GM03348 (cell line): ENCODE measurements around the gene AEBP1.

Experiments
- DNase-seq: peaks from one replicate; pipeline ENCODE4 v3.0.0; 2012; ENCODE audit warnings: low spot score

Gene AEBP1

GRCh38 chr7:44155191-44156185 lies 51.3 kb downstream of the AEBP1 start:
- no peak for DNase-seq

GRCh38 chr7:44156453-44157010 lies 52.4 kb downstream of the AEBP1 start:
- no peak for DNase-seq

- no peak for DNase-seq
Measured at GRCh38 chr7:44157116-44158080, 53.3 kb downstream of the AEBP1 start.

GRCh38 chr7:44158096-44158872 lies 54.1 kb downstream of the AEBP1 start:
- no peak for DNase-seq

- no peak for DNase-seq
Measured at GRCh38 chr7:44158873-44159631, 54.9 kb downstream of the AEBP1 start.

- no peak for DNase-seq
Measured at GRCh38 chr7:44159824-44160630, 55.9 kb downstream of the AEBP1 start.

- no peak for DNase-seq
Measured at GRCh38 chr7:44161371-44161770, 57.2 kb downstream of the AEBP1 start.

GRCh38 chr7:44162179-44162578 lies 58.0 kb downstream of the AEBP1 start:
- DNase-seq: no peak

- no peak for DNase-seq
Measured at GRCh38 chr7:44162785-44163395, 58.7 kb downstream of the AEBP1 start.

GRCh38 chr7:44163591-44163990 lies 59.4 kb downstream of the AEBP1 start:
- DNase-seq: peak; percentile 94
